NCI-H69 (cell line): Measurements from ENCODE around the gene UGT1A8.
A peak's percentile ranks its signal among the peaks of the same experiment; 100 is the strongest.

Experiments used
- DNase-seq: peaks from one replicate; lab custom pipeline; 2025; lab: John Stamatoyannopoulos, UW

Gene UGT1A8

DNA sequence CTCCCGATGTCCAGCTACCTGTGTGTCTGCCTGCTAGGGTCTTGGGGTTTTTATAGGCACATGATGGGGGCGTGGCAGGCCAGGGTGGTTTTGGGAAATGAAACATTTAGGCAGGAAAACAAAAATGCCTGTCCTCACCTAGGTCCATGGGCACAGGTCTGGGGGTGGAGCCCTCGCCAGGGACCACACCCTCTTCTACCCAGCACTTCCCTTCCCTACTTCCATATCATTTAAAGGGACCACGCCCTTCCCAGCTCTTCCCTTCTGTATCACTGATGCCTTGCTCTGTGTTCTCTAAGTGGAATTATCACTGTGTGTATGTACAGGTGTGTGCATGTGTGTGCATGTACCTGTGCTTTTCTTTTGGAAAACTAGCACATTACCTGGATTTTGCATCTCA is 149.0 kb downstream of the UGT1A8 start:
- no peak for DNase-seq

DNA sequence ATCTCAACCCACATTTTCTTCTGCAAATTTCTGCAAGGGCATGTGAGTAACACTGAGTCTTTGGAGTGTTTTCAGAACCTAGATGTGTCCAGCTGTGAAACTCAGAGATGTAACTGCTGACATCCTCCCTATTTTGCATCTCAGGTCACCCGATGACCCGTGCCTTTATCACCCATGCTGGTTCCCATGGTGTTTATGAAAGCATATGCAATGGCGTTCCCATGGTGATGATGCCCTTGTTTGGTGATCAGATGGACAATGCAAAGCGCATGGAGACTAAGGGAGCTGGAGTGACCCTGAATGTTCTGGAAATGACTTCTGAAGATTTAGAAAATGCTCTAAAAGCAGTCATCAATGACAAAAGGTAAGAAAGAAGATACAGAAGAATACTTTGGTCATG is 150.6 kb downstream of the UGT1A8 start:
- no peak for DNase-seq

DNA sequence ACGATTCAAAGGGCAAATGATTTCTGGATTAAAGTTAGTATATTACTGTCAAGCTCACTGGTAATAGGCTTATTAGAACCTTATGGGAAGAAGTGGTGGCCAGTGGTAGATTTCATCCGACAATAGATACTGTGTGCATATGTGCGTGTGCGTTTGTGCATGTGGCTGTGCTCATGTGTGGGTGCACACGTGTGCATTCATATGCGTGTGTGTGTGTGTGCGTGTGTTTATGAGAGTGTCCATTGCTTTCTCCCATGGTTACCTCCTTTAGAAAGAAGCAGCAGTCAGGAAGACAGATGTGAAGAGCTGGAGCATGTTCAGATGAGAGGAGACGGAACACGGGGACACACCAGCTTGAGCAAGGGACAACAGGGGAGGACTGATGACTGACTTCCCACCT is 151.8 kb downstream of the UGT1A8 start:
- no peak for DNase-seq

DNA sequence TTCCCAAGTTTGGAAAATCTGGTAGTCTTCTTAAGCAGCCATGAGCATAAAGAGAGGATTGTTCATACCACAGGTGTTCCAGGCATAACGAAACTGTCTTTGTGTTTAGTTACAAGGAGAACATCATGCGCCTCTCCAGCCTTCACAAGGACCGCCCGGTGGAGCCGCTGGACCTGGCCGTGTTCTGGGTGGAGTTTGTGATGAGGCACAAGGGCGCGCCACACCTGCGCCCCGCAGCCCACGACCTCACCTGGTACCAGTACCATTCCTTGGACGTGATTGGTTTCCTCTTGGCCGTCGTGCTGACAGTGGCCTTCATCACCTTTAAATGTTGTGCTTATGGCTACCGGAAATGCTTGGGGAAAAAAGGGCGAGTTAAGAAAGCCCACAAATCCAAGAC is 154.7 kb downstream of the UGT1A8 start:
- DNase-seq, result no peak

DNA sequence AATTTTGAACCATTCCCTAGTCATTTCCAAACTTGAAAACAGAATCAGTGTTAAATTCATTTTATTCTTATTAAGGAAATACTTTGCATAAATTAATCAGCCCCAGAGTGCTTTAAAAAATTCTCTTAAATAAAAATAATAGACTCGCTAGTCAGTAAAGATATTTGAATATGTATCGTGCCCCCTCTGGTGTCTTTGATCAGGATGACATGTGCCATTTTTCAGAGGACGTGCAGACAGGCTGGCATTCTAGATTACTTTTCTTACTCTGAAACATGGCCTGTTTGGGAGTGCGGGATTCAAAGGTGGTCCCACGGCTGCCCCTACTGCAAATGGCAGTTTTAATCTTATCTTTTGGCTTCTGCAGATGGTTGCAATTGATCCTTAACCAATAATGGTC is 155.2 kb downstream of the UGT1A8 start:
- DNase-seq, result peak; percentile 1

DNA sequence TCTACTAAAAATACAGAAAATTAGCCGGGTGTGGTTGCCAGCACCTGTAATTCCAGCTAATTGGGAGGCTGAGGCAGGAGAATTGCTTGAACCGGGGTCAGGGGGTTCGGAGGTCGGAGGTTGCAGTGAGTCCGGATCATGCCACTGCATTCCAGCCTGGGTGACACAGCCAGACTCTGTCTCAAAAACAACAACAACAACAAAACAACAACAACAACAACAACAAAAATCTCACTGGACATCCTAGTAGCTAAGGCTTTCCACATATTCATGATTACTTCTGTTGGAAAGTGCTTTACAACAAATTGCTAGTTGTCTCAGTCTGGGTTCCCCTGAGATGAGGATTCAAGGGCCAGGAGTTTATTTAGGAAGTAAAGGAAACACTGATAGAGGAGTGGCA is 156.4 kb downstream of the UGT1A8 start:
- no peak for DNase-seq

DNA sequence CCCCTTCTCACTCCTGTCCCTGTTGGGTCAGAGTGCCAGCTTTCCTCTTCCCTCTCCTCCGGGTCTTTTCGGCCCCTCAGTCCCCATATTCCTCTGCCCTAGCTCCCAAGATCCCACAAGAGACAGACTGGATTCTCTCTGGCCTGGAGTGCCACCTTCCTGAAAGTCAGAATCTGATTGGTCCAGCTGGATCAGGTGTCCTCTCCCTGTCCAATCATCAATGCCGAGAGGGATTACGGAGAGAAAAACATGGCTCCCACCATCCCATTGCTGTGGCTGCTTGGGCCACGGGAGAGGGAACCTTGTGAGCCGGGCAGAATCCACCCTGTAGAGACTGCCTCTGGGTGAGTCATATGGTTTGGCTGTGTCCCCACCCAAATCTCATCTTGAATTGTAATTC is 158.0 kb downstream of the UGT1A8 start:
- no peak for DNase-seq

DNA sequence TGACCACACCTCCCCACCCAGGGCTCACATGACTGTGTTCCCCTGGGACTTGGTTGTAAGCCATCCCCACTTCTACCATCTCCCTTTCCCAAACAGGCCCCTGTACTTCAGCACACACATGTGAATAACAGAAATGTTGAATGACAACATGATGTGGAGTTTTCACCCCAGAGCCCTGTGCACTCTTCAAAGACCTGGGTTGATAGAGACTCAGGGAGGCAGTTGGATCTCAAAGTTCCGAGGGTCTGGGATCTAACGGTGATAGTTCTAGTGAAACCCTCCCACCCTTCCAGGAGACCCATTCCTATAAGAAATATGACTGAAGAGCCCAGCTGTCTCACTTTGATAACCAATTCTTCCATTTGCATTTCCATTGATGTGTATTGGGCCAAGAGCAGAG is 160.6 kb downstream of the UGT1A8 start, which contains the start of gene MROH2A:
TSS of gene MROH2A (plus strand) at position 301 of the 400 bp plus-strand sequence. CDS start 1,029 bp downstream, outside the sequence.
- DNase-seq, result no peak

DNA sequence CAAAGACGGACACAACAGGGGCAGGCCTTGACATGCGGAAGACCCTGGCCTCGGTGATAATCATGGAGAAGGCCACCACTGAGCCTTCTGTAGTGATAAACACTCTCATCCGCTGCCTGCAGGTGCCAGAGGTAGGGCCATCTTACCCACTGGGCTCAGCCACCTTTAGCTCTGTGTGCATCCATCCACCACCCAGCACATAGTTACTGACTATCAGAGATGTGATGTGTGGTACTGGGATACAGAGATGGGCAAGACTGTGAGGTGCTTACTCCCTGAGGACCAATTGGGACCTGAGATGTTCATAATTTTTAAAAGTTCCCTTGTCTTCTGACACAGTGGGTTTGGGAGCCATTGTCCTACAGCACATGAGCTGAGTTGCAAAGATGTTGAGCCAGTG is 162.3 kb downstream of the UGT1A8 start:
- DNase-seq, result no peak

DNA sequence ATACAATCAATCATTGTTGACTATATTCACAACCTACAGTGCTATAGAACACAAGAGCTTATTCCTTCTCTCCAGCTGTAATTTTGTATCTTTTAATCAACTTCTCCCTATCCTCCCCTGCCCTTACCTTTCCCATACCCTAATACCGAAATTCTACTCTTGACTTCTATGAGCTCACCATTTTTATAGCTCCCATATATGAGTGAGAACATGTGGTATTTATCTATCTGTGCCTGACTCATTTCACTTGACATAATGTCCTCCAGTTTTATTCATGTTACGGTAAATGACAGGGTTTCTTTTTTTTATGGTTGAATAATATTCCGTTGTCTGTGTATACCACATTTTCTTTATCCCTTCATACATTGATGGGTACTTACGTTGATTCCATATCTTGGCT is 163.3 kb downstream of the UGT1A8 start:
- no peak for DNase-seq

DNA sequence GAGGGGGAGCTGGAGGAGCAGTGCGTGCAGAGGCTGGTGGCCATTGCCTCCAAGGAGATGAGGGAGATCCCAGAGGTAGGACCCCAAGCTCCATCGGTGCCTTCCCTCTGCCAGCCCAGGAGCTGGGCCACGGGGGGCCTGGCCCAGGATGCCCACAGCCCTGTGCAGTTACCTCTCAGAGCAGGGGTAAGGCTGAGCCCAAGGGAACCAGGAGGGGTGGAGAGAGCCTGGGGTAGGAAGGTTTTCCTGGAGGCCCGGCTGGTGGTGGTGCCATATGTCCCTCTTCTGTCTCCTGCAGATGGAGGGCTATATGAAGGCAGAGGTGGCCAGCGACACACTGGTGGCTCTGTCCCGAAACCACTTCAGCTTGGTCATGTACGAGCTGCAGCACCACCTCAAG is 172.1 kb downstream of the UGT1A8 start:
- DNase-seq, result no peak

DNA sequence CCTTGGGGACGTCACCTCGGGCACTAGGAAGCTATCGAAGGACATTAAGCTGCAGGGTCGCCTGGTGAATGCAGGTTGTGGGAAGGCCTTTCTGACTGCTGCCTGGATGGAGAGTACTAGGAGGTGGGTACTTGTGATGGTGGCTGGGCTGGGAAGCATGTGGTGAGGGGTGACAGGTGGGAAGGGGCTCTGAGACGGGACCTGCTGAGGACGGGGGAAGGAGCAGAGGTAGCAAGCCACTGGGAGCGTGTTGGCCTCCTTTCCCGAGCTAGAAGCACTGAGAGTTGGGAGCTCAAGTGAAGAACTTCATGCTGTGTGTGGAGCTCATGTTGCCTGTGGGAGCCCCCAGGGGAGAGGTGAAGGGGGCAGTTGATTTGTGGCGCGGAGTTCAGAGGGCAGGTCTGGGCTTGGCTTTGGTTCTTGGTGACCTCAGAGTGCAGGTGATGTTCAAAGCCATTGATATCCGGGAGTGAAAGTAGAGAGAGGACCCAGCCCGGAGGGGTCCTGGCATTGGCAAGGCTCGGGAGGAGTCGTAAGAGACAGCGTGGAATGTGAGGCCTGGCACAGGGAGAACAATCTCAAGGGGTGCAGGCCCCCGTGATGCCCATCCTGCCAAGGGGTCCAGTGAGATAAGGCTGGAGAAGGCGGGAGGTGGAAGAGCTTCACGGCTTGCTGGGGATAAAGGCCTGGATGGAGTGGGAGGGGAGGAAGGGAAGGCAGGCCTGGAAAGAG is 173.9 kb downstream of the UGT1A8 start:
- DNase-seq, result no peak

DNA sequence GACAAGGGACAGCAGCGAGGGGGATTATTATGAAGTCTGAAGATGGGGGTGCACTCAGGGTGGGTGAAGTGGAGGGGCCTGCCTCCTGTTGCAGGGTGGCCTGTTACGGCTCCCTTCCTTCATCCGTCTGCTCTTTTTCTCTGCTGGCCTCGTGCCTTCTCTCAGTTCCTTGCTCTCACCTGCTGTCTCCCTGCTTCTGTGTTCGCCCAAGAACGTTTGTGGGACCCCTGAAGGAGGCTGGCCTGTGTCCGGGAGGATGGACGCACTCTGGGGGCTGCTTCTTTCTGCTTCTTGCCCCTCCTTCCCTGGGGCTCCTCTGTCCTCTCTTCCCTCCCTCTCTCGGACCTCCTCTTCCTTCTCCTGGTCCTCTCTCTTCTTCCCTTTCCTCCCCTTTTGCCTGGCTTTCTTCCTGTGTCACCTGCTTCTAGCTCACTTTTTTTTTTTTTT is 174.5 kb downstream of the UGT1A8 start:
- no peak for DNase-seq

DNA sequence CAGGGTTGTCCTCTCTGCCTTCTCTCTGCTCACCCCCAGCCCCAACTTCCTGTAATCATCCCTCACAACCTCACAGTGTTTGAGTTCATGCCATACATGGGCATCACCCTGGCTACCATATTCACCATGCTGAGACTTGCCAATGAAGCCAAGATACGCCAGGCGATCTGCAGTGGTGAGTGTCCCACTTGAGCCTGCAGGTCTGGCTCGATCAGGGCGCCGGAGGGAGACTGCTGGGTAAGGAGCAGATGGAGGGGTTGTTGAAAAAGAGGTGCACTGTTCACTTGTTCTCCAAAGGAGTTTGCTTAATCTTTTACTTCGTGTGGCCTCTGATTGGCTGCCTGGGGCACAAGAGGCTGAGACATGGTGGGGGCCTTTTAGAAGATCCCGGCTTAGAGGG is 175.3 kb downstream of the UGT1A8 start:
- DNase-seq, result no peak

DNA sequence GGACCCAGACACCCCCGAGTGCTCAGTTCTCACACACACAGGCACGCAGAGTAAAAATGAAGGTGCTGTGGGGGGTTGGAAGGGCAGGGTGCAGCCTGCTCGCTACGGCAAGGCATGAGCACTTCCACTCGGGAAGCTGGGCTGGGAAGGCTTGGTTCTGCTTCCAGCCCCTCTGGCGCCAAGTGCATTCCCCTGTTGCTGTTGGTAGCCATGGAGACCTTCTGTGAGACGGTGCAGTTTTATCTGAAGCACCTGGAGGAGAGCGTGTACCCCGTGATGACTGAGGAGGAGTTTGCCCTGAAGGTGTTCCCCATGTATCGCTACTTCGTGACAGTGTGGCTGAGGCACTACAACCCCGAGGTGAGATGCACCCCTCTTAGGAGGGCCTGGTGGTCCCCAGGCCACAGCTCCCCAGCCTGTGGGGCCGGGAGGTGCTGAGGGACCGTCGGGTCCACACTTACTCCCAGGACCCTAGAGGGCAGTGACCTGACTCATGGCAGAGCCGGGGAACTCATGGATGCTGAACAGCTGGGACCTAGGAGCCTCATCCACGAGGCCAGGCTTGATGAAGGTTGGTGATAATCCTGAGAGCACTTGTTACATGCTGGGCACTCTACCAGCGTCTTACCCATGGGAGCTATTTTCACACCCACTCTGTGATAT is 176.2 kb downstream of the UGT1A8 start:
- DNase-seq, result no peak

DNA sequence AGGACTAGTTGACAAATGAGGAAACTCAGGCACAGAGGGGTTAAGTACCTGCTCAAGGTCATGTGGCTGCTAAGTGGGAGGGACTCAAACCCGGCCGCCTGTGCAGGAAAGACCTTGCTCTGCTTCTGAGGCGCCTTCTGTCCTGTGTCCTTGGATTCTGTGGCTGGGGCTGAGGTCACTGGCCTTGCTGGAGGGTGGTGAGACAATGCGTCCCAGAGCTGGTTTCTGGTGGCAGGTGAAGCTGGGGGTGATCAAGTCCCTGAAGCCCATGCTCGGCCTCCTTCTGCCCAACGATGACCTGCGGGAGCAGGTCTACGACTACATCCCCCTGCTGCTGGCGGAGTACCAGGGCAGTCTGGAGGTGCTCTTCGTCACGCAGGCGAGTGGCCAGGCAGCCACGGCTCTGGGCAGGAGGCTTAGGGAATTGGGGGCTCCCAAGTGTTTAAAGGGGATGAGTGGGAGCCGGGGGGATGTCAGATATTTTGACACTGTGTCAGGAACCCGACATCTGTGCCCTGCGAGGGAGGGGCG is 176.8 kb downstream of the UGT1A8 start:
- no peak for DNase-seq

DNA sequence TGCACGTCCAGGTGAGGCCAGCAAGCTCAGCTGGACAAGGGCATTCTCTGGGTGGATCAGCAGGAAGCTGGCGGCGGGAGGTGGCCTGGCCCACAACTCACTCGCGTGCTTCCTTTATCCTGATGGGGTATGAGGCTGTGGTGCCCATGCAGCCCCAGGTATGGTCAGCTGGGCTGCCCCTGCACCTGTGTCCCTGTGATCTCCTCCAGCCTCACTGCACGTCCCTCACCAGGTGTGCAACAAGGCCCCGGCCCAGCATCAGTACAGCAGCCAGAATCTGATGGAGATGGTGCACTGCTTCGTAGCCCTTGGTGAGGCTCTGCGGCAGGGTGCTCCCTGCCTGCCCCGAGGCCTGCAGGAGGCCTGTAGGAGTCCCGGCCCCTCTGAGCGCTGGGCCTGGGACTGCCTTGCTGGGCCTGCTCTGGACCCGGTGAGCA is 178.3 kb downstream of the UGT1A8 start:
- no peak for DNase-seq

DNA sequence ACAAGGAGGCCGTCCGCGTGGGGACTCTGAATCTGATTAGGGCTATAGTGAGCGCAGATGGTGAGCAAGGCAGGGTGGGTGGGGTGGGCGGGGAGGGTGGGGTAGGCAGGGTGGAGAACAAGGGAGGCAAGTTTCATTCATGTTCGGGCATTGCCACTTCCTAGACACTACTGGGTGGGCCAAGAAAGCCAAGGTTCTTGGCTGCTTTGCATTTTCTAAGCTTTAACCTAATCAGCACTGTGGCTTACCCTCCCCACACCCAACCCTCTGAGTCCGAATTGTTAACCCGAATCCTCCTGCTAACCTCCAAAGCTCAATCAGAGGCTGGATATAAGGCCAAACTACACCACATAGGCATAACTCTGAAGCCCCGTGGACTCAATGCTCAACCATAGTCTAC is 178.8 kb downstream of the UGT1A8 start:
- DNase-seq, result no peak

DNA sequence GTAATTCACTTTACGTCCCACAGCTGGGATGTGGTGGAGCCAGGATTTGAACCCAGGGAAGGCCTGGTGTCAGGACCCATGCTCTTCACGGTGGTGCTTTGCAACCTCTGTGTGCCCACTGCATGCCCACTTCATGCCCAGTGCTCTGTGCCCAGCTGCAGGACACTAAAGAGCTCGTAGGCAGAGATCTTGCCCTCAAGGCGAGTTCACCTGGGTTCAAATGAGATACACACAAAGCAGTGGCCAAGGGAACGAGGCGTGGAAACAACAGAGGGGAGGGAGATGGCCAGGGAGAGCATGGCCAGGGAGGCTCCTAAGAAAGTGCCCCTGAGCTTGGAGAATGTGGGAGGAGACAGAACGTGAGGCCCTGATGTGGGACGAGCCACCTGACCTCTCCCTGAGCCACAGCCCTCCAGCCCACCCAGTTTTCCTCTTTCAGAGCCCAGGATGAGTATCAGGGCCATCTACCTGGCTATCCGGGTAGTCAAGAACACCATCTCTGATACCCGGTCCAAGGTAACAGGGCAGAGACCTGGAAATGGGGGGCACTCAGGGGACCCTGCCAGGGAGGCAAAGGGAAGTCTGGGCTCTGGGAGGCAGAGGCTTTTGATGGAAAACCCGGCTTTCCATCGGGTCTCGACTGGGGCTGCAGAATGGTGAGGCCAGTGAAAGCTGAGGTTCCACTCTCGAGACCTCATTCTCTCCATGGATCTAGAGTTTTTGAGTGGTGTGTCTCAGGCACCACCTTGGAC is 181.1 kb downstream of the UGT1A8 start:
- DNase-seq, result no peak

DNA sequence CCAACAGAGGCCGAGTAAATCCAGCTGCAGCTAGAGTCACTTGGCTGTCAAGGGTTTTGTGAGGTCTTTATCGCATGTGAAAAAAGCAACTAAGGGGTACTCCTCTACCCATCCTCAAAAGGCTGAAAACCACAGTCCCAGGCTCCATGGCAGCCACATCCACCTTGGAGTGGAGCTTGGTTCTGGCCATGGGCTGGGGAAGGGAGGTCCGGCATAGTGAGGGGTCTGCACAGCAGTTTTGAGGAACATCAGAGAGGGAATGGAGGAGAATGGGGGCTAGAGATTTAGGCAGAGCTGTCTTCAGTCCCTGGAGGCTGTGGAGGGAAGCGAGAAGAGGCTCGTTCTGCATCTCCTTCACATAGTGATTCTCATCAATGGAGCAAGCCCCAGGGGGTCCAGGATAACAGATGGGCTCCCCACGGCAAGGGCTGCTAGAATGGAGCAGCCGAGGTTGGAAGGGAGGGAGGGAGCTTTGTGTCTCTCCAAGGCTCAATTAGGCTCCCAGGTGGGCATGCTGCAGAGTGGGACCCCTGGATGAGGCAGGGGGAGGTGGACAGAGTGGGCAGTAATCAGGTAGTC is 181.7 kb downstream of the UGT1A8 start:
- DNase-seq, result peak; percentile 50

DNA sequence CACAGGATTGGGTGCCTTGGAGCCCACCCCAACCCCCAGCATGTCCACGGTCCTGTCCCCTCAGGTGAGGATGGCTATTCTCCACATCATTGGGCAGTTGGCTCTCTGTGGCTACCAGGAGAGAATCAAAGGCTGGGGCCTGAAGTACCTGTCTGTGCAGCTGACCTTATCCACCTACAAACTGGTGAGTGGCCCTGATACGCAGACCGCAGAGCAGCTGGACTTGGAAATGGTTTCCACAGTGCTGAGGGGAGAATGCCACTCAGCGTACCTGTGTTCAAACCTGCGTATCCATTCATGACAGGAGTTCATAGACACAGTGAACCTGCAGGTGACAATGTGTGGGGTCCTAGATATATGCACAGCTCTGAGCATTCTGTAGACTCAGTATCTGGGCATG is 182.3 kb downstream of the UGT1A8 start:
- no peak for DNase-seq

DNA sequence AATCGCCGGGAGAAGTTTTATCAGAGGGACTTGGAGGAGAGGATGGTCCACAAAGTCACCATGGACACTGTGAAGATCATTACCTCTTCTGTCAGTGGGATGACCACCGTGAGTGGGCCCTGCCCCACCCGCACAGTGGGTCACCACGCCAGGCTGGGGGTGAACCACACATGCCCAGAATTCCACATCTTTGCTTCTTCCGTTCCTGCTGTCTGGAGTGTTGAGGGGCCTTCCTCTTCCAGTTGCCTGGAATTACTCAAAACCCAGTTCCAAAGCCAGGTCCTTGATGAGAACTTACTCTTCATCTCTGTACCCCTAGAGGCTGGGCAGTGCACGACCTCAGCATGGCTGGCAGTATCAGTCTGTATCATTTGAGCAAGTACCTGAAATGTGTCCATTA is 182.8 kb downstream of the UGT1A8 start:
- no peak for DNase-seq
